Karpas-422 (cell line): ENCODE measurements around the gene RRP1. TPM values are rescaled to one million over a fixed set of nuclear protein-coding genes. Genes with fewer than 3 reads are reported as not detected.

Experiments
- DNase-seq: peaks from one replicate; pipeline ENCODE4 v3.0.0-alpha.2; 2015
- H2AFZ ChIP-seq: fragments of 200-600 bp; sonication (generic); 2 replicates; pipeline ENCODE4 v1.6.1; 2014; ENCODE audit warnings: antibody characterized with exemption, low read length, mixed read lengths
- H3K27ac ChIP-seq: fragments of 200-600 bp; sonication (generic); 2 replicates; pipeline ENCODE4 v1.5.1; 2014; ENCODE audit warnings: mild to moderate bottlenecking, low read length, moderate library complexity
- H3K27me3 ChIP-seq: fragments of 200-600 bp; sonication (generic); 2 replicates; pipeline ENCODE4 v1.6.1; 2014; ENCODE audit warnings: low read length, mixed read lengths
- H3K36me3 ChIP-seq: fragments of 200-600 bp; sonication (generic); 2 replicates; pipeline ENCODE4 v1.6.1; 2014; ENCODE audit warnings: low read length, mixed read lengths; ENCODE audit not compliant: insufficient read depth
- H3K4me1 ChIP-seq: fragments of 200-600 bp; sonication (generic); 2 replicates; pipeline ENCODE4 v1.6.1; 2014; ENCODE audit warnings: mild to moderate bottlenecking, low read length, mixed read lengths
- H3K4me2 ChIP-seq: fragments of 200-600 bp; sonication (generic); 2 replicates; pipeline ENCODE4 v1.6.1; 2014; ENCODE audit warnings: low read length, low read depth, mild to moderate bottlenecking; ENCODE audit not compliant: poor library complexity, severe bottlenecking
- H3K4me3 ChIP-seq: fragments of 200-600 bp; sonication (generic); 2 replicates; pipeline ENCODE4 v1.5.1; 2014; ENCODE audit warnings: mild to moderate bottlenecking, antibody characterized with exemption, low read length, mixed read lengths
- H3K79me2 ChIP-seq: fragments of 200-600 bp; sonication (generic); 2 replicates; pipeline ENCODE4 v1.6.1; 2014; ENCODE audit warnings: mild to moderate bottlenecking, low read length, mixed read lengths
- H3K9ac ChIP-seq: fragments of 200-600 bp; sonication (generic); 2 replicates; pipeline ENCODE4 v1.6.0; 2014; ENCODE audit warnings: low read length
- H3K9me2 ChIP-seq: fragments of 200-600 bp; sonication (generic), shearing (Covaris generic); replicated peaks from 2 replicates; pipeline ENCODE4 v1.6.0; 2014; ENCODE audit warnings: mild to moderate bottlenecking, low read length, moderate library complexity; ENCODE audit not compliant: insufficient read depth
- H3K9me3 ChIP-seq: fragments of 300-700, 200-600 bp; sonication (generic); 2 replicates; pipeline ENCODE4 v1.6.1; 2014; ENCODE audit warnings: low read length, mixed read lengths
- H4K20me1 ChIP-seq: fragments of 200-600 bp; sonication (generic); 2 replicates; pipeline ENCODE4 v1.6.1; 2014; ENCODE audit warnings: mild to moderate bottlenecking, antibody characterized with exemption, low read length, low read depth; ENCODE audit not compliant: insufficient read depth
- total RNA-seq: library from RNA; depleted of rRNA; stranded (reverse); fragments of >200 nt; shearing (Covaris generic); gene quantifications from 2 replicates; pipeline ENCODE4 v1.2.3, GENCODE V29; 2014; ENCODE audit warnings: low replicate concordance; rRNA removed

The RRP1 gene, protein sequence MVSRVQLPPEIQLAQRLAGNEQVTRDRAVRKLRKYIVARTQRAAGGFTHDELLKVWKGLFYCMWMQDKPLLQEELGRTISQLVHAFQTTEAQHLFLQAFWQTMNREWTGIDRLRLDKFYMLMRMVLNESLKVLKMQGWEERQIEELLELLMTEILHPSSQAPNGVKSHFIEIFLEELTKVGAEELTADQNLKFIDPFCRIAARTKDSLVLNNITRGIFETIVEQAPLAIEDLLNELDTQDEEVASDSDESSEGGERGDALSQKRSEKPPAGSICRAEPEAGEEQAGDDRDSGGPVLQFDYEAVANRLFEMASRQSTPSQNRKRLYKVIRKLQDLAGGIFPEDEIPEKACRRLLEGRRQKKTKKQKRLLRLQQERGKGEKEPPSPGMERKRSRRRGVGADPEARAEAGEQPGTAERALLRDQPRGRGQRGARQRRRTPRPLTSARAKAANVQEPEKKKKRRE
- 26.2 and 28.8 TPM in 2 replicates for total RNA-seq

DNA sequence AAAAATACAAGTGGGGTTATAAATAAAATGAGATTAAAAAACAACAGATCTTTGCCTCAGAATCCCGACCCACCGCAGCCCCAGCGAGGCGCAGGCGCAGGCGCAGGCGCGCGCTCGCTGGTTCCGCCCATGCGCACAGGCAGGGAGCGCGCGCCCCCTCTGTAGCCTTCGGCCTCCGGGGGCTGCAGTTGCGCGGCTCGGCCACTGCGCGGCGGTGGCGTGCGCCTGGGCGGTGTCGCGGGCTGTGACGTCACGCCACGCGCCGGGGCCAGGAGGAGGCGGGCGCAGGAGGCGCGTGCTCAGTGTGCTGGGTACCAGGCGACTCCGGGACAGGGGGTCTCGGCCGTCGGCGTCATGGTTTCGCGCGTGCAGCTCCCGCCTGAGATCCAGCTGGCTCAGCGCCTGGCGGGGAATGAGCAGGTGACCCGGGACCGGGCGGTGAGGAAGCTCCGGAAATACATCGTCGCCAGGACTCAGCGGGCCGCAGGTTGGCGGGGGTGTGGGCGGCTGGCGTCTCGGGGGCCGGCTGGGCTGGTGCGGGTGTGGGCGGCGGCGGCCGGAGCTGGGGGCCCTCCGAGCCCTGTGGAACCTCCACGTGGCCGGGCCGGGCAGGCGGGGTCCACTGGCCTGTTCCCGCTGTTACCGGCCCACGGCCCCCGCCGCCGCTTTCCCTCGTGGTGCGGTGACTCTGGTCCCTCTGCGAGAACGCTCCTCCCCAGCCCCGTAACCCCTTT lies at the start of gene RRP1:
Gene RRP1, plus strand, starts transcription at position 302 of the 734 bp plus-strand sequence. Its CDS starts 53 bp downstream, at position 355.
- no peaks in the 10 kb centered on the region for H3K9me3 ChIP-seq
- H3K9ac ChIP-seq: peak within 1 kb of the TSS; percentile 98
- peaks cover 26% of the 10 kb centered on the region; the same call in 1 of the 2 replicates for H3K36me3 ChIP-seq
- H3K9me2 ChIP-seq: no peaks in the 10 kb centered on the region
- H4K20me1 ChIP-seq: peaks cover 11% of the 10 kb centered on the region
- DNase-seq: peak; percentile 97
- peaks cover 43% of the 10 kb centered on the region for H3K79me2 ChIP-seq
- peaks cover 17% of the 10 kb centered on the region for H3K4me1 ChIP-seq
- peak within 1 kb of the TSS; percentile 97 for H3K4me3 ChIP-seq
- peak within 1 kb of the TSS; percentile 97 for H3K4me2 ChIP-seq
- H2AFZ ChIP-seq: peak within 1 kb of the TSS; percentile 82
- H3K27me3 ChIP-seq: no peaks in the 10 kb centered on the region
- H3K27ac ChIP-seq: peak within 1 kb of the TSS; percentile 52

DNA sequence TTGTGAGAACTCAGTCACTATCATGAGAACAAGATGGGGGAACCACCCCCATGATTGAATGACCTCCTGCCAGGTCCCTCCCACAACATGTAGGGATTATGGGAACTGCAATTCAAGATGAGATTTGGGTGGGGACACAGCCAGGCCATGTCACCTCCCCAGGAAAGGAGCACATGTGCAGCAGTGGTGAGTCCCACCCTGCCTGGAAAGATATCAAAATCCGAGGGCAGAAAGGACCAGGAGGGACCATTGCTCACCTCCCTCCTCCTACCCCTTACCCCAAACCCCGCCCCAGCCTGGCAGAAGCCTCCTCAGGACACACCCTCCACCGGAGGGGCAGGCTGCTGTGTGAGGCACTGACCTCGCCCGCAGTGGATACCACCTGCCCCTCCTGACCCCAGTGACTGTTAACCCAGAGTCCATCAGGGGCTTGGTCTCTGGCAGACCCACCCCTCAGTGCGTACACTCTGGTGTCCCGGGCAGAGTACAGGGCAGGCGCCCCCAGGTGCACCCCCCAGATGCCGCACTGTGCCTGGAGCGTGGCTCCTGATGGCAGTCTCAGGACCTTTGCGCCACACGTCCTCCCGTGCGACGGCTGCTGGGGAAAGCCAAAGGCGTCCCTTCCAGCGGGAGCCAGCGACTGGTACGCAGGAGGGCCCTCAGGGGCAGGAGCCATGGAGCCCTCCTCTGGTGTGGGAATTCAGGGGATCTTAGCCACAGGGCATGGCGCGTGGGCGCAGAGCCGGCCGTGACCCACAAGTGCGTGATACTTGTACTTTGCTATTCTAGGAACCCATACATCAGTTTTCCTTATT lies 49.5 kb upstream of the RRP1 start:
- Histone ChIP-seq H3K9ac (no peak overlapping the region), H3K4me1 (no peaks in the 10 kb centered on the region)

DNA sequence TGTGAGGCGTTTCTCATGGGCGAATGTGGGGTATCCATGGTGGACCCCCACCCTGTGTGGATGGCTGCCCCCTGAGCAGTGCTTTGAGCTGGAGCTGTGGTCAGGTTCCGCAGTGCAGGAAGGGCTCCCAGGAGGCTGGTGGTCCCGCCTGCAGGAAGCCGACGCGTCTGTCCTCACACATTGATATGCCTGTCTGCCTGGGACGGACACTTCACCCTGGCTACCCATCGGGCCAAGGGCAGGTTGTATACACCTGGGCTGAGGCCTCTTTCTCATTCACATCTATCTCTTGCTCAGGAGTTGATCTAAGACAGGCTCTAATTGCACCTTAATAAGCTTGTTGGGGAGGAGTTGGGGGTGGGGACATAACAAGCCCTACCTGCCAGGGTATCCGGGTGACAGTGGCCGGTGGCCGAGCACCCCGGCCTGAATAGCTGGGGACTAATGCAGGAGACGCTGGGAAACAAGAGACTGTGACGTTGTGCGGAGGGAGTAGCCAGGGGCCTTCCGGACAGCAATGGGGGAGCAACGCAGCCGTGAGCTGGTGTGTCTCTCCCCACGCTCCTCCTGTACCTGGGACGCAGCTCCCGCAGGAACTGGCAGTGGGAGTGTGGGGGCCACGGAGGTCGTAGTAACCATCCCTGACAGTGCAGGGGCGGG lies 48.8 kb upstream of the RRP1 start:
- Histone ChIP-seq H3K27ac (no peak overlapping the region), H2AFZ (no peak overlapping the region), H4K20me1 (no peaks in the 10 kb centered on the region), H3K79me2 (0 out of 2 replicates have a peak, but pooled peaks cover 4% of the 10 kb centered on the region), H3K4me1 (no peaks in the 10 kb centered on the region), H3K9me3 (no peaks in the 10 kb centered on the region), H3K27me3 (no peaks in the 10 kb centered on the region), H3K36me3 (no peaks in the 10 kb centered on the region), H3K9ac (no peak overlapping the region), H3K4me2 (no peak overlapping the region), H3K4me3 (no peak overlapping the region), H3K9me2 (no peaks in the 10 kb centered on the region)
- no peak for DNase-seq

More for the DNA sequence above, 49.5 kb upstream of the RRP1 start:
- H2AFZ ChIP-seq: no peak overlapping the region
- H3K27me3 ChIP-seq: no peaks in the 10 kb centered on the region
- peaks cover 4% of the 10 kb centered on the region; the same call in 1 of the 2 replicates for H3K79me2 ChIP-seq
- H3K36me3 ChIP-seq: no peaks in the 10 kb centered on the region
- no peak for DNase-seq
- no peaks in the 10 kb centered on the region for H3K9me3 ChIP-seq
- H4K20me1 ChIP-seq: no peaks in the 10 kb centered on the region
- no peak overlapping the region for H3K4me2 ChIP-seq
- no peaks in the 10 kb centered on the region for H3K9me2 ChIP-seq
- no peak overlapping the region for H3K4me3 ChIP-seq
- no peak overlapping the region for H3K27ac ChIP-seq

DNA sequence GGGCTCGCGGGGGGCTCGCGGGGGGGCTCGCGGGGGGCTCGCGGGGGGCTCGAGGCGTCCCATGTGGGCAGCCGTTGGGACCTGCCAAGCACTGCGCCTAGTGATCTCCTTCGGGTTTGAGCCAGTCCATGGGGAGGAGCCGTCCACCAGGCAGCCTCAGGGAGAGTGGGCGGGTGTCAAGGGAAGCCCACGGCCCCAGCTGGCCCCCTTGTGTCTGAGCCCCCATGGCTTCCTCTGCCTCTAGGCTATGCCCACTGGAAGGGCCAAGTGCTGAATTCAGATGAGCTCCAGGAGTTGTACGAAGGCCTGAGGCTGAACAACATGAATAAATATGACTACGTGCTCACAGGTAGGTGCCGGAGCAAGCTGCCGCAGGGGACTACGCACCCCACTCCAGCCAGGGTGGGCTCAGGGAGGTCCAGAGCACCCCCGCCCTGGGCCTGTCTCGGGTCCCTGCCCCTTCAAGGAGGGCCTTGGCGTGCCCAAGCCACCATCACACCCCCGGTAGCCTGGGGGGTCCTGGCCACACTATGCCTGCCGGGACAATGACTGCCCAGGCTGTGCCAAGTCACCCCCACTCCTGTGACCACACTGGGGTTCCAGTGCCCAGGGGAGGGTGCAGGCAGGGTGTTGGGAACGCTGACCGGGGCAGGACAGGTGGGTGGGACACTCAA lies 47.8 kb upstream of the RRP1 start:
- Histone ChIP-seq H3K4me3 (no peak overlapping the region), H3K79me2 (no peaks in the 10 kb centered on the region), H3K27ac (no peak overlapping the region), H2AFZ (no peak overlapping the region), H3K4me2 (no peak overlapping the region), H3K27me3 (no peaks in the 10 kb centered on the region), H4K20me1 (no peaks in the 10 kb centered on the region), H3K9me3 (no peaks in the 10 kb centered on the region), H3K9ac (no peak overlapping the region), H3K9me2 (no peaks in the 10 kb centered on the region), H3K36me3 (no peaks in the 10 kb centered on the region), H3K4me1 (no peaks in the 10 kb centered on the region)
- DNase-seq: no peak

DNA sequence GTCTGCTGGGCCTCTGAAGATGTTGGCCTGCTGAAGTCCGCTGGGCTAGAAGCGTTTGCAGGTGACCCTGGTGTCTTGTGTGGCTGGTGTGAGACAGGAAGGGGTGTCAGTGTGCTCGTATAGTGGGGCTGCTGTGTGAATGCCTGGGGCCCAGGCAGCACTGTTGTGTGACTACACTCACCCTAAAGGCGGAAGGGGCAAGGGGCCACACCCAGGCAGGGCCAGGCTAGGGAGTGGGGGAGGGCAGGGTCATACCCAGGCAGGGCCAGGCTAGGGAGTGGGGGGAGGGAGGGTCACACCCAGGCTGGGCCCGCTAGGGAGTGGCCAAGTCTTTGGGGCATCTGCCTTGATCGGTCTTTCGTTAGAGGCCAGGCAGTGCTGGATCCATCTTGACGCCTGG lies 45.4 kb upstream of the RRP1 start:
- Histone ChIP-seq H3K36me3 (no peaks in the 10 kb centered on the region; the same call in 1 of the 2 replicates), H3K4me2 (no peak overlapping the region), H3K4me3 (no peak overlapping the region), H3K9ac (no peak overlapping the region), H3K4me1 (0 out of 2 replicates have a peak, but pooled peaks cover 3% of the 10 kb centered on the region), H2AFZ (no peak overlapping the region), H3K9me3 (no peaks in the 10 kb centered on the region), H3K9me2 (no peaks in the 10 kb centered on the region), H3K27me3 (no peaks in the 10 kb centered on the region), H4K20me1 (no peaks in the 10 kb centered on the region), H3K27ac (no peak overlapping the region), H3K79me2 (no peaks in the 10 kb centered on the region)
- no peak for DNase-seq

DNA sequence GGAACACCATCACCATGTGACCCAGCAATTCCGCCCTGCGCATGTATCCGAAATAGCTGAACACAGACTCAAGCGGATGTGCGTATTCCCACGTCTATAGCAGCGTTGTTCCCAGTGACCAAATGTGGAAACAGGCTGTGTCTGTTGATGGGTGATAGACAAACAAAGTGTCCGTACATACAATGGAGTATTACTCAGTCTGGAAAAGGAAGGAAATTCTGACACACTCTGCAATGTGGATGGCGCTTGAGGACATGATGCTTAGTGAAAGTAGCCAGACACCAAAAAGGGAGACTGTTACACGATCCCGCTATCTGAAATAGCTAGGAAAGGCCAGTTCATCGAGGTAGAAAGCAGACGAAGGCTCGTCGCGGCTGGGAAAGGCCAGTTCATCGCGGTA lies 44.7 kb upstream of the RRP1 start:
- Histone ChIP-seq H2AFZ (no peak overlapping the region), H3K36me3 (no peaks in the 10 kb centered on the region; the same call in 1 of the 2 replicates), H3K9me2 (no peaks in the 10 kb centered on the region), H3K27ac (no peak overlapping the region), H3K27me3 (no peaks in the 10 kb centered on the region), H3K9me3 (no peaks in the 10 kb centered on the region), H3K79me2 (no peaks in the 10 kb centered on the region), H3K9ac (no peak overlapping the region), H3K4me1 (peaks cover 6% of the 10 kb centered on the region; the same call in 1 of the 2 replicates), H3K4me3 (no peak overlapping the region), H4K20me1 (no peaks in the 10 kb centered on the region), H3K4me2 (no peak overlapping the region)
- no peak for DNase-seq

DNA sequence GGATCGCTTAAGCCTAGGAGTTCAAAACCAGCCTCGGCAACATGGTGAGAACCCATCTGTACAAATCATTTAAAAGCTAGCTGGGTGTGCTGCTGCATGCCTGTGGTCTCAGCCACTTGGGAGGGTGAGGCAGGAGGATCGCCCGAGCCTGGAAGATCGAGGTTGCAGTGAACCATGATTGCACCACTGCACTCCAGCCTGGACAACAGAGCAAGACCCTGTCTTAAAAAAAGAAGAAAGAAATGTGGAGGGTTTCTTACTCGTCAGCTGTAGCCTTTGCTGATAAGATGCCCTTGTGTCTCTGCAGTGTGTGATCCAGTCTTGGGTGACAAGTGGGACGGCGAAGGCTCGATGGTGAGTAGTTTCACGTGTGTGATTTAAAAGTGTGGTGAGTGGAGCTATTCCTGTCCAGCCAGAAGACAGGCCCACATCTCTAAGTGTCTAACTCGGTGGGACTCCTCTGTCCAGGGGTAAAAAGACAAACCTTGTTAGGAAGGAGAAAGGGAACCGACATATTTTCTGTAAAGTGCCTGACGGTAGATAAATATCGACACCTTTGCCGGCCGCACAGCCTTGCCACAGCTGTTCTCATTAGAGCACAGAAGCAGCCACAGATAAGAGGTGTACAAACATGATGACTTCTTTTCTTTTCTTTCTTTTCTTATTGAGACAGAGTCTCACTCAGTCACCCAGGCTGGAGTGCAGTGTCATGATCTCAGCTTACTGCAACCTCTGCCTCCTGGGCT lies 43.4 kb upstream of the RRP1 start:
- H3K27ac ChIP-seq: no peak overlapping the region
- H3K9ac ChIP-seq: no peak overlapping the region
- no peak overlapping the region for H3K4me3 ChIP-seq
- no peak overlapping the region for H2AFZ ChIP-seq
- no peaks in the 10 kb centered on the region for H3K9me2 ChIP-seq
- no peaks in the 10 kb centered on the region for H3K79me2 ChIP-seq
- H3K4me1 ChIP-seq: peaks cover 6% of the 10 kb centered on the region; the same call in 1 of the 2 replicates
- DNase-seq: no peak
- no peaks in the 10 kb centered on the region for H3K9me3 ChIP-seq
- H3K36me3 ChIP-seq: no peaks in the 10 kb centered on the region; the same call in 1 of the 2 replicates
- H3K27me3 ChIP-seq: no peaks in the 10 kb centered on the region
- no peaks in the 10 kb centered on the region for H4K20me1 ChIP-seq
- H3K4me2 ChIP-seq: no peak overlapping the region
